ENCODE results near the gene C17orf75.

C17orf75 gene

DNA sequence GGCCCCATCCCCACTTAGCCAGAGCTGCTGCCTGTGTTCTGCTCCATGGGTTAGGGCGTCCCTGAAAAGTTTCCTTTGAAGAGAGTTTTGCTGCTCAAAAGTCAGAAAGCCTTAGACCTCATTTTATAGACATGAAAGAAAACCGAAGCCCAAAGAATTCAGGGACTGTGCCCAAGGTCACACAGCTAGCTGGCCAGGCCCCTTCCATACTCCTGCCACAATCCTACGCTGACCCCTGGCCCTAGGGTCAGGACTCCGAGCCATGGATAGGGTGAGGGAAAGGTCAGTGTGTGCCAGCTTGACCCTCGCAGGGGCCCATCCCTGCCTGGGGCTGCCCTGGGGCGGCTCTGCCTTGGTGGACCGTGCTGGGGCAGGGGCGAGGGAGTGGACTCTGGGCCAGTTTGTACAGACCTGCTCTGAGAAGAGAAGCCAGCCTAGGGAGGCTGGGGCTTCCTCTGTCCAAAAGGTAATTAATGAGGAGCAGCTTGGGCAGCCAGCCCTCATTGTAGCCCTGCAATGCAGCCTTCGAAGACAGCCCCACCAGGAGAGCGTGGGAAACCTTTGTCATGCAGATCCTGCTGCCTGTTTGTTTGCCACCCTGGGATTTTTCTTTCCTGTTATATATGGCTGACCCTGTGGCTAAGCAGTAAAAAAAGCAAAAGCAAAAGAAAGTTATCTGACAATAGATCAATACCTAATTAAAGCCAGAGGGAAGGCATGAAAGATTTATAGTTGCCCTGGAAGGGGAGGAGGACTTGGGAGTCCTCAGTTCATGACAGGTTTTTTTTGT is 38.9 kb downstream of the C17orf75 start:
- DNase-seq = no peak

DNA sequence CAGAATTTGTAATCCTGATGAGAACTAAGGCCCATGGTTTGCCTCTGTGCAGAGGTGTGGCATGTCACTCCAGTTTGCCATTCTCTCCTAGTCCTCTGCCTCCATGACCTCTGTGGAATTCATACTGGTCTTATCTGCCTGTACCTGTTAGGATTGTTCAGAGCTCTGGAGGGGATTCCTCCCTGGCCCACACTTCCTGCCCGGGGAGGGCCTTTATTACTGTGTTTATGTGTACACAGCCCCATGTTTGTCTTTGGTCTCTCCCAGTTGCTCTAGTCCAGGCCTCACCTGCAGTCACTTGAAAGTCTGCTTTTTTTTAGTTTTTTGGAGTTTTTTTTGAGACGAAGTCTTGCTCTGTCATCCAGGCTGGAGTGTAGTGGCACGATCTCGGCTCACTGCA is 39.9 kb downstream of the C17orf75 start:
- no peak for DNase-seq

DNA sequence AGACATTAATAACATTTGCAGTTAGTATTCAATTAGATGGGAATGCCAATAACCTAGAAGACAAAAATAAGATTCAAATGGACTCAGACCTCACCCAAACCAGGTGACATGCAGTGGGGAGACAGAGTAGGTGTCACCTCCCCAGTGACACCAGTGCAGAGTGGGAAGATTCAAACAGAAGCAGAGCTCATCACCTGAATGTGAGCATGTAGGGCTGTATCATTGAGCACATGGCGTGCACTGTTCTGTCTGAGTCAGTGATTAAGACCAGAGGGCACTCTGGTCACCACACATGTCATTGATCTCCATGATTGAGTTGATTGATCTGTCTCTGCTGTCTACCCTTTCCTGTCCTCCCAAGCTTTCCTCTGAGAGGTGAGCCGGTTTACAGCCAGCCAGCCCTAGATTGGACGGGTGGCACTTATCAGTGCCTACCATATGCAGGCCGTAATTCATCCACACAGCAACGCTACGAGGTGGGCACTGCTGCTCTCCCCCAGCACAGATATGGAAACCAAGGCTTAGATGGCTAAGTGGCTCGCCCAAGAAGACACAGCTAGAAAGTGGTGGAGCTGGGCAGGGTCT is 42.3 kb downstream of the C17orf75 start:
- no peak for DNase-seq

DNA sequence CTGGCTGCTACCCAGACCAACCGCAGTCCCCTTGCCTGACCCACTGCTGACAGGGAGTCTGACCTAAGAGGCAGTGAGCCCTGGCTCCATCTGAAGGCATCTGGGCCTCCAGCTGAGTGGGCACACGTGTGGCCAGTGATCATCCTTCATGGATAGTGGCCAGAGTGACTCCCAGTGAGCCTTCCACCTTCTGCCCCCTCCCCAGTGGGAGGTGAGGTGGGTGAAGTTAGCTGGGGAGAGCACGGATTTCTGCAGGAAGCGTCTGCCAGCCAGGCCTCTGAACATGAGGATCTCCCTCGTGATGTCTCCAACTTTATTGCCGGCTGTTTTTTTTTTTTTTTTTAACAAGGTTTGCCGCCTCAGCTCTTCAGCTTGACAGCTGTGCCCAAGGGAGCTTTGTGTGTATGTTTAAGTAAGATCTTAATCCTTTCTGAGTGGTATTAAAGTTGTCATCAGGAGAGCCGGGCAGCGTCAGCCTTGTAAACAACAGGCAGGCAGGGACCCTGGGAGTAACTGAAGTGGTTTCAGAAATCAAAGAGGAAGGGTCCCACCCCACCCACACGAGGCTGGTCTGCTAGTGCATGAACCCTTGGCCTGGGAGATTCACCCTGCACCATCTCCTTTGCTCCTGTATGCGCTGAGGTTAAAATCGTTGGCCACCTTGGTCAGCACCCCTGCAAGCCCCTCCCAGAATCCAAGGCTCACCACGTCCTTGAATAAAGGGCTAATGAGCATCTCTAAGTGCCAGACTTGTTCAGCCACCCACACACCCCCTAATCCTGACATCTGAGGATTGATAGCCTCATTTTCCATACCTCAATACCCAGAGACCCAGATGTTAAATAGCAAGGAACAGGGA is 43.0 kb downstream of the C17orf75 start:
- no peak for DNase-seq

DNA sequence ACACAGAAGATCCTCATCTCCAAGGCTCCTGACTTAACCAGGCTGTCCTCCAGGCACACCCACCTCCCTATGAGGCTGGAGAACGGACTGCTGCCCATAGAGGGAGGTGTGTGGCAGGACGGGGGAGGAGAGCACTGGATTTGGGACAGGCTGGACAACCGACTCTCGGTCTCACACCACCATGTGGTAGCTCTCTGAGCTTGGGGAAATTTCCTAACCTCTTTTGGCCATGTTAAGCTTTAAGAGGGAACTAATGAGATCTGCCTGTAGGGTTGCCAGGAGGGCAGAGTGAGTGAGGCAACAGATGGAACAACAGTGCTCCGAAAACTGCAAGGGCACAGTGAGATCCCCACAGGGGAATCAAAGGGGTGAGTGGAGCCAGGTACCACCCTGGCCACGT is 43.7 kb downstream of the C17orf75 start:
- no peak for DNase-seq

DNA sequence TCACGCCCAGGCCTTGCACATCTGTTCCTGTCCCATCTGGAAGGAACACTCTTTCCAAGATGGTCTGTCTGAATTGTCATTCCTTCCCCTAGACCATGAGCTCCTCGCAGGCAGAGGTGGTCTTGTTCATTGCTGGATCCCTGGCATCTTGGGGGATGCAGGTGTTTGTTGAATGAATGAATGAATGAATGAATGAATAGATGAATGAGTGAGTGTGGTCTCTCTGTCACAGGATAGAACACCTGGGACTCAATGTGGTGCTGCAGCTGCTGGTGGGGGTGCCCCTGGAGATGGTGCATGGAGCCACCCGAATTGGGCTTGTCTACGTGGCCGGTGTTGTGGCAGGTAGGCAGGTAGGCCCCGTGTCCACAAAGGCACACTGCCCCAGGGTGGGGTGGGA is 44.1 kb downstream of the C17orf75 start:
- no peak for DNase-seq

DNA sequence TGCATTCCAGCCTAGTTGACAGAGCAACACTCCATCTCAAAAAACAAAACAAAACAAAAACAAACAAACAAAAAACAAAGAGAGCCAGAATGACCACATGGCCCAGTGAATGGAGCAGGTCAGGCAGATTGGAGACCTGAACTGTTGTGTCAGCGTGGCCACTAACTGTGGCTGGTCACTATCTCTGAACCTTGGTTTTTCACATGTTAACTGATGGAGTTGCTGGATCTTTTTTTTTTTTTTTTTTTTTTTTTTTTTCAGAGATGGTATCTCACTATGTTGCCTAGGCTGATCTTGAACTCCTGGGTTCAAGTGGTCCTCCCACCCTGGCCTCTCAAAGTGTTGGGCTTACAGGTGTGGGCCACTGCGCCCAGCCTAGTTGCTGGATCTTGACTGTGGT is 44.5 kb downstream of the C17orf75 start:
- DNase-seq = no peak

DNA sequence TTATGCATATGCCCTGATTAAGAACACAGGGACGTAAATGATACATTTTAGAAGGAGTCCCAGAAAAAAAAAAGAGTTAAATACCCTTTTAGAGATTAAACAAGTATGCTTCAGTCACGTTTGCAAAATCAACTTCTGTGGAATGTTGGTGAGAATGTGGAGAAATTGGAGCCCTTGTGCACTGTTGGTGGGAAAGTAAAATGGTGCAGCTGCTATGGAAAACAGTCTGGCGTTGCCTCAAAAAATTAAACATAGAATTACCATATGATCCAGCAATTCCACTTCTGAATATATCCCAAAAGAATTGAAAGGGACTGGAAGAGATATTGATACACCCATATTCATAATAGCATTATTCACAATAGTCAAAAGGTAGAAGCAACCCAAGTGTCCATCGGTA is 49.9 kb downstream of the C17orf75 start:
- DNase-seq = no peak

DNA sequence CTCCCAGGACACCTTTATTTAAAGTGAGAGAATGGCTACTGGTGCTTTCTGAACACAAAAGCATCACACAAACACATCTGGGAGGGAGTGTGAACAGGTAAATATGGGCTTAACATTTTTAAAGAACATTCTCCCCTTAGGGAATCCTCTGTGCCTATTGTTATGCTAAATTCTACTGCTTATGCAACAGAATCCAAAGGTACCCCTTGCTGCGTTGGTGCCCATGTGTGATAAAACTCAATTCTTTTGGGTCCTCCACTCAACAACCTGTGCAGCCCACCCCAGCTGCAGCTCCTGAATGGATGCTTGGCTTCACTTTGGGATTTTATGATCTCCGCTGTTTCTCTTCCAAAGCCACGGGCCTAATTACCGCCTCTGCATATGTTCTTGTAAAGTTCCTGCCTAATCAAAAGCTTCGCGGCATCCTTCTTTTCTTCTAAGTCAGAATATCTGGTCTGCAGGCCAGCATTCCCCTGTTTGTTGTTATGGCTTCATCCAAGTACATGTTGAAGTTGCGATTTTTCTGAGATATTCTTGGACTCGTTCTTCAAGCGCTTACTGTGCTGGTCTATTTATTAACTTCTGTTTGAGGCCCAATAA is 52.4 kb downstream of the C17orf75 start:
- no peak for DNase-seq

DNA sequence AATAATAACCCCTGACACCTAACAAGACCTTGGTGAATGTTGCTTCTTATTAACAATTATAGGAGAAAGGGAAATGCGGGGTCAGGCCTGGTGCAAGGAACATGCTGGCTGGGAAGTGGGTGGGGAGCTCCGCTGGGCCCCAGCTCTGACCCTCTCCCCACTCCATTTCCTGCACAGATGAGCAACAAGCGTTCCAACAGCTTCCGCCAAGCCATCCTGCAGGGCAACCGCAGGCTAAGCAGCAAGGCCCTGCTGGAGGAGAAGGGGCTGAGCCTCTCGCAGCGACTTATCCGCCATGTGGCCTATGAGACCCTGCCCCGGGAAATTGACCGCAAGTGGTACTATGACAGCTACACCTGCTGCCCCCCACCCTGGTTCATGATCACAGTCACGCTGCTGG is 53.4 kb downstream of the C17orf75 start:
- no peak for DNase-seq

DNA sequence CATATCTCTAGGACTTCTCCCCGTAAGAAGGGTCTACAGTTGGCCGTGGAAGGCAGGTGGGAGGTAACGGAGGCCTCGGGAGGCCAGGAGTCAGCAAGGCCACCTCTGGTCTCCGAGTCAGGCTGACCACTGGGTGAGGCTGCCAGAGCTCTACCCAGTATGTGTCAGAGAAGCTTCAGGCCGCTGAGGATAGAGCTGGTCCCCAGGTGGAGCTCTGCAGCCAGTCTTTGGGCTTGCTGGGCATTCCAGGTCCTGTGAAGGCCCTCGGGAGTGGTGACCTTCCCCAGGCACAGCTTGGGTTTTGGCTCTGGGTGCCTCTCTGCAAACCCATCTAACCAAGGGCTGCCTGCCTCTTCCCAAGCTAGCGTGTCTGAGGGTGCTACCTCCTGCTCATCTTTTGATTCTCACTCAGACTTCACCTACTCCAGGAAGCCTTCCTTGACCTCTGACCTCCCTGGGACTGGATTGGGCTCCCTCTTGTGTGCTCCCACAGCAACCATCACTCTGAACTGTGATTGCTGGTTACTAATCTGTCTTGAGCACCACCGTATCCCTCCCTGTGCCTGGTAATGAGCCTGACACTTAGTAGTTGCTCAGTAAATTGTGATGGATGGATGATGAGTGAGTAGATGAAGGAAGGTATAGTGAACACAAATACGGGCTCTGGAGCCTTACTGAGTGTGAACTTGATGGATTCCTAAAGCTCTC is 54.0 kb downstream of the C17orf75 start:
- no peak for DNase-seq

DNA sequence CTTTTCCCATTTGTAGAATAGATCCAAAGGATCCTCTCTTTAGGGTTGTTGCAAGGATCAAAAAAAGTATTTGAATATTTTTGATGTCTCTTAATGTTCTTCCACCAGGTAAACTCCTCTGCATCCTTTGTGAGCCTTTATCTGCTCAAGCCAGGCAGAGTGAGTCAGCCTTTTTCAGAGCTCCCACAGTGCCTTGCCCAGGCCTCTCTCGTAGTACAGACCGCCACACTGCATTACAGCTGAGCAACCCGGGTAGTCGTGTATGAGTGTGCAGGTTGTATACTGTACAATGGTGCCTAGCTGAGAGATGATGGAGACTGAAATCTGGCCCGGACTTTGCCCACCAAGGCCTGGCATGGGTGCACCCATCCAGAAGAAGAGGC is 55.5 kb downstream of the C17orf75 start:
- no peak for DNase-seq

DNA sequence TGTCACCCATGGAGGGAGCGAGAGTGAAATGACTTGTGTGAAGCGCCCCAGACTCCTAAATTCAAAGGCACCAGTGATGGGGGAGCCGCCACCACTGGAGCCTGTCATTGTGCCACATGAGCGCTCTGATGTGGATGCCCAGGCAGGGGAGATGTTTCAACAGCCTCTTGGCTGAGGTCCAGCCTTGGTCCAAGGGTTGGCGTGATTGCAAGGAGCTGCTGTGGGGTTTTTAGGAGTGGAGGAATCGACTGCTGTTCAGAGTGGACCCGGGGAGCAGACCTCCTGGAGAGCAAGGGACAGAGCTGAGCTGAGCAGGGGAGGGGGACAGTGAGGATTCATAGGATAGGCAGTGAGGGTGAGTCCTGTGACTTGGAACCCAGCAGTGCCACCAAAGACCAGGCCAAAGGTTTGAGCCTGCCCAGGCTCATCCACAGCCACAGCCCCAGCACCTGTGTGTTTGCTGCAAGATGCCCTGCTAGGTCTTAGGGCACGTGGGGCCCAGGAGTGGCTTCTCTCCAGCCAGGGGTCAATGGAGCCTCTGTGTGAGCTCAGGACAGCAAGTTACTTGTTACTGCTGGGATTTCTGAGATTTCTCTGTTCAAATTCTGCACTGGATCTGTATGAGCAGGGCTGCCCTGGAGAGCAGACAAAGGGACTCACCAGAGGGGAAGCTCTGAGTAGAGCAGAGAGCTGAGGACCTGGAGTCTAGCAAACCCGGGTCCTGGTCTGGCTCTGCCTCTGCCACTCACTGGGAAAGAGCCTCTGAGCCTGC is 56.0 kb downstream of the C17orf75 start:
- DNase-seq = no peak

DNA sequence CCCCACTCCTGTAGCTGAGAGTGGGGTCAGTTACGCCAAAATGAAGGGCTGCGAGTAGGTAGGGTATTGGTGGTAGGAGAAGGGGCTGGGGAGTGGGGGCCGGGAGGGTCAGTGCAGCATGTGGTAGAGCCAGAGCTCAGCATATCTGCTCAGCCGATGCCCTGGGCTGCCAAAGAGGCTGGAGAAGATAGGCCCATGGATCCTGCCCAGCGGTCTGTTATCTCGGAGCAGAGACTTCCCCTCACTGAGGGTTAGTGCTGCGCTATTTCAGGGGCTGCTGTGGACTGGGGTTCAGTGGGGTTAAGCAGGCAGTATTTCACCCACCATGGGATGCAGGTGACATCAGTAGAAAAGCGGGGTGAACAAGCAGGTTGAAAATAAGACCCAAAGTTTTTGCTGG is 56.7 kb downstream of the C17orf75 start:
- DNase-seq = no peak

DNA sequence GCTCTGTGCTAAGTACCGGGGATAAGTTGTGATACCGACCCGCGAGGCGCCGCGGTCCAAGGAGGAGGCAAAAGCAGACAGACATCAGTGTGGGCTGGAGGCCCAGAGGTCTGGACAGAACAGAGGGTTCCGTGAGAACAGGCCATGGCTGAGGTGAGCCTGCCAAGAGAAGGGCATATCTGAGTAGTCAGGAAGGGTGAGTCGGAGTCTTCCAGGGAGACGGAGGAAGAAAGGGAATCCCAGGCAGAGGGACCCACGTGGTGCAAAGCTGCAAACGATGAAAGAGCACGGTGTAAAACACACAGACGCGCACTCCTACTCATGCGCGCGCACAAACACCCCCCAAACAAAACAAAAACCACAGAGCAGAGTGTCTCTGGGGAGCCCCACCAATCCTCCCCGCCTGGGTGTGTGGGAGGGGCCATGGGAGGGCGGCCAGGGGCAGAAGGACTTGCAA is 58.2 kb downstream of the C17orf75 start:
- DNase-seq = no peak

DNA sequence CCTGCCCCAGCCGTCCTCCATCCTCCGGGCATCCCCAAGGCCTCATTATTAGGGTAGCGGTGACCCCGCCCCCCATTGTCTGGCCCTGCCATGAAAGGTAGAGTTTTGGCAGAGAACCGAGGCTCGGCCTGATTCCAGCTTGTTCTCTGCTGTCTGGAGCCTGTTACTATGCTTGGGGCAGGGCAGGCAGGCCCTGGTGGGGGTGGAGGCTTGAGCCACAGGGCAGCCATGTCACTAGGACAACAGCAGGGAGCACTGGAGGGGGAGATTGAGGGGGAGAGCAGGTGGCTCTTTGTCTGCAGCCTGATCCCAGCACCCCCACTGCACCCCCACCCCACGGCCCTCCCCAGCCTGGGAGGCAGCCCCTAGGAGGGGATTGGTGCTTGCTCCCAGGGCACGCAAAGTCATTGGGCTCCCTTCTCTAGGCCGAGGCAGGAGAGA is 60.9 kb downstream of the C17orf75 start:
- no peak for DNase-seq

DNA sequence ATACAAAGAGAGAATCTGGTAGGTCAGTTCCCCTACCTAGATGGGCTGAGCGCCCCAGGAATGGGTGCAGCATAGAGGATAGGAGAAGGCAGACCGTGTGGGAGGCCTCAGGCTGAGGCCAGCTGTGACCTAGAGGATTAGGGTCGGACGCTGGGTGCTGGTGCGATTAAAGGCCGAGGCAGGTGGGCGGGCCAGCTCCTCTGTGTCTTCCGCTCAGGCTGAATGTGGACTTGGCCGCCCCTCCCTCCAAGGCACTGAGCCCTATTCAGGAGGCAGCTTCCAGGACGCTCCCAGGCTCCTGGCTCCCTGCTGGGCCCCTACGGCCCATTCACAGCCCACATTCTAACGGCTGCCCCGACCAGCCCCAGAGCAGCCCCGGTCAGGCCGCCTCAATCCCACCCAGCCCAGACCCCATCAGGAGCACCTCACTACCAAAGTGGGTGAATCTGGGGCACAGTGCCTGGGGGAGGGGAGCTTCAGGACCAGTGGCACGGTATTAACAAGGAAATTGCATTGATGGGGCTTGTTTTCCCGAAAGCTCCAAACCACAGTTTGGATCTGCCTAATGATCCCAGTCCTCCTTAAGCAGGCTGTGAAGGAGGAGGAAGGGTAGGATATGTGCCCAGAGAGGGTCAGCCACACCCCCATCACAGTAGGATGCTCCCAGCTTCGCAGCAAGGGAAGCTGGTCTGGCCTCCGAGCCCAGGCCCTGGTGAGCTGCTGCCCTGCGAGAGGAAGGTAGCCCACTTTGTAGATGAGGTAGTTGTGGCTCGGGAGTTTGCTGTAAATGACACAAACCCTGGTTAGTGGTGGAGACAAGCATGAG is 61.9 kb downstream of the C17orf75 start:
- DNase-seq = no peak

DNA sequence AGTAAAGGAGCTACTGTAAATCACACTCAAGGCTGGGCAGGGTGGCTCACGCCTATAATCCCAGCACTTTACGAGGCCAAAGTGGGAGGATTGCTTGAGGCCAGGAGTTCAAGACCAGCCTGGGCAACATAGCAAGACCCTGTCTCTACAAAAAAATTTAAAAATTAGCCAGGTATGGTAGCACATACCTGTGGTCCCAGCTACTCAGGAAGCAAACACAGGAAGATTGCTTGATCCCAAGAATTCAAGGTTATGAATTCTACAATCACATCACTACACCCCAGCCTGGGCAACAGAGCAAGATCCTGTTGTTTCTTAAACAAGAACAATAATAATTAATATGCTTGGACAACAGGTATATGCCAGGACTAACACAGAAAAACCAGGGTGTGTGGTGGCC is 63.2 kb downstream of the C17orf75 start:
- no peak for DNase-seq
